Esophagus muscularis mucosa (tissue), 4 donors: ENCODE results near the gene FZD10.

Experiments
- CTCF ChIP-seq, 3 experiments: fragments of 200-600 bp in 2 of 3; fragments of 450-650 bp in 1 of 3; sonication (generic) in 2 of 3; IDR thresholded peaks; one replicate each; pipeline ENCODE4 v1.5.1; 2017 to 2019; ENCODE audit warnings: antibody characterized with exemption in 3 of 3, mild to moderate bottlenecking in 2 of 3, moderate library complexity in 1 of 3
- EP300 ChIP-seq: sonication (generic); formaldehyde crosslinking; IDR thresholded peaks from one replicate; pipeline ENCODE4 v1.6.1; 2017; ENCODE audit warnings: antibody characterized with exemption
- POLR2A ChIP-seq: fragments of 450-650 bp; IDR thresholded peaks from one replicate; pipeline ENCODE4 v1.6.1; 2017; ENCODE audit warnings: antibody characterized with exemption, moderate library complexity, mild to moderate bottlenecking, low read depth

GRCh38 chr12:130161261-130162243 is 712 bp upstream of the FZD10 start:
- TF ChIP-seq CTCF (IDR thresholded peaks at IDR 0.05) (no peak), POLR2A (no peak), EP300 (no peak)
